ENCODE measurements around the gene PKD2. TPM values are rescaled to one million over a fixed set of nuclear protein-coding genes. Genes with fewer than 3 reads are reported as not detected.

Gene PKD2
- total RNA-seq, 1 experiment from 2014 or later: 38.4 TPM

DNA sequence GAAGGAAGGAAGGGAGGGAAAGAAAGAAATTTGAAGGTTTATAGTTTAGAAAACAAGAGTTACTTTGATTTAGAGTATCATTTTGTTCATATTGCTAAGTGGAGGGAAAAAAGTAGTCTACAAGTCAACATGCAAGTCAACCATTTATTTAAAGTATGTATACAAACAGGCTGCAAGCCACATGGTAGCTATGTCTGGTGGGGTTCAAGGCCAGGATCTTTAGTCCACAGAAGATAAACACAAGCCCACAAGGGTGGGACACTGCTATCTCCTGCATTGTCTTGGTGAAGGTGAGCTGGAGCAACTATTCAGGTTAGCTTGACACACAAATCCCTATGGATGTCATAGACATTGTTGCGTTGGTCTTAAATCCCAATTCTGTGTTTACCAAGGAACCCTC is 79.6 kb downstream of the PKD2 start:
- no peak overlapping the region for H2BK5ac ChIP-seq (ENCODE audit: insufficient read length, low read length)
- Mint-ChIP-seq H3K9me3 (no peaks in the 10 kb centered on the region), H3K36me3 (ENCODE audit: insufficient read depth in 1 of 3, low read depth in 3 of 3) (no peaks in the 10 kb centered on the region), H3K4me3 (no peak overlapping the region), H3K4me1 (no peaks in the 10 kb centered on the region), H3K27ac (no peak overlapping the region), H3K27me3 (ENCODE audit: low read depth) (no peaks in the 10 kb centered on the region; the same call in 1 of the 2 replicates)
- TF ChIP-seq, protein P1, sequence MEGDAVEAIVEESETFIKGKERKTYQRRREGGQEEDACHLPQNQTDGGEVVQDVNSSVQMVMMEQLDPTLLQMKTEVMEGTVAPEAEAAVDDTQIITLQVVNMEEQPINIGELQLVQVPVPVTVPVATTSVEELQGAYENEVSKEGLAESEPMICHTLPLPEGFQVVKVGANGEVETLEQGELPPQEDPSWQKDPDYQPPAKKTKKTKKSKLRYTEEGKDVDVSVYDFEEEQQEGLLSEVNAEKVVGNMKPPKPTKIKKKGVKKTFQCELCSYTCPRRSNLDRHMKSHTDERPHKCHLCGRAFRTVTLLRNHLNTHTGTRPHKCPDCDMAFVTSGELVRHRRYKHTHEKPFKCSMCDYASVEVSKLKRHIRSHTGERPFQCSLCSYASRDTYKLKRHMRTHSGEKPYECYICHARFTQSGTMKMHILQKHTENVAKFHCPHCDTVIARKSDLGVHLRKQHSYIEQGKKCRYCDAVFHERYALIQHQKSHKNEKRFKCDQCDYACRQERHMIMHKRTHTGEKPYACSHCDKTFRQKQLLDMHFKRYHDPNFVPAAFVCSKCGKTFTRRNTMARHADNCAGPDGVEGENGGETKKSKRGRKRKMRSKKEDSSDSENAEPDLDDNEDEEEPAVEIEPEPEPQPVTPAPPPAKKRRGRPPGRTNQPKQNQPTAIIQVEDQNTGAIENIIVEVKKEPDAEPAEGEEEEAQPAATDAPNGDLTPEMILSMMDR (conservative IDR thresholded peaks at IDR 0.05): no peak
- H2BK12ac ChIP-seq (ENCODE audit: insufficient read length, low read depth, low read length): no peak overlapping the region
- H3K23me2 ChIP-seq (ENCODE audit: insufficient read length, low read depth, low read length, poor library complexity, severe bottlenecking): no peaks in the 10 kb centered on the region
- H3K9me3 ChIP-seq (ENCODE audit: control insufficient read depth, low read depth, low read length): no peaks in the 10 kb centered on the region
- no peaks in the 10 kb centered on the region for H3K79me2 ChIP-seq (ENCODE audit: insufficient read depth, low read length)
- no peak overlapping the region for H3K18ac ChIP-seq (ENCODE audit: insufficient read length, low read depth, low read length)
- H2BK120ac ChIP-seq (ENCODE audit: low read depth, low read length, poor library complexity, severe bottlenecking): no peak overlapping the region
- no CpG with 5 or more reads among the region's 1 CpG for WGBS (ENCODE audit: extremely low coverage, insufficient read length, low lambda C conversion rate)
- no peaks in the 10 kb centered on the region for H3K27me3 ChIP-seq (ENCODE audit: insufficient read depth, low read length)
- H2AFZ ChIP-seq (ENCODE audit: low read length): no peak overlapping the region
- H3K23ac ChIP-seq (ENCODE audit: insufficient read length, low read depth, low read length): no peak overlapping the region
- H3K56ac ChIP-seq (ENCODE audit: insufficient read length, low read depth, low read length): no peak overlapping the region
- H3K4me2 ChIP-seq (ENCODE audit: insufficient read depth, insufficient read length, low read length): no peak overlapping the region
- no peak overlapping the region for H3K4ac ChIP-seq (ENCODE audit: low read depth, low read length)
- no peak overlapping the region for H4K5ac ChIP-seq (ENCODE audit: insufficient read length, low read depth, low read length)
- no peak overlapping the region for H2BK20ac ChIP-seq (ENCODE audit: low read depth, low read length, poor library complexity, severe bottlenecking)
- no peak overlapping the region for H3K9ac ChIP-seq (ENCODE audit: extremely low read depth, insufficient read length, low read length)
- no peak overlapping the region for H2BK15ac ChIP-seq (ENCODE audit: low read depth, low read length)
- no peaks in the 10 kb centered on the region for H3K4me1 ChIP-seq (ENCODE audit: insufficient read depth, low read length)
- no peak for DNase-seq
- no peak overlapping the region for H3T11ph ChIP-seq (ENCODE audit: low read length)
- no peak overlapping the region for H3K14ac ChIP-seq (ENCODE audit: insufficient read depth, low read length)
- no peak overlapping the region for H4K8ac ChIP-seq (replicated peaks; ENCODE audit: insufficient read length, low read depth, low read length)
- H2AK5ac ChIP-seq (ENCODE audit: insufficient read length, low read length): no peak overlapping the region
- H4K20me1 ChIP-seq (ENCODE audit: control insufficient read depth, insufficient read depth, insufficient read length): no peaks in the 10 kb centered on the region
- H4K91ac ChIP-seq (ENCODE audit: insufficient read length, low read depth, low read length): no peak overlapping the region
- H3K27ac ChIP-seq (ENCODE audit: insufficient read length, low read depth, low read length): no peak overlapping the region
- no peaks in the 10 kb centered on the region for H3K79me1 ChIP-seq (ENCODE audit: insufficient read depth, low read depth, low read length, poor library complexity, severe bottlenecking)
